Measurements from ENCODE around the gene CACNA1C.

Gene CACNA1C

DNA sequence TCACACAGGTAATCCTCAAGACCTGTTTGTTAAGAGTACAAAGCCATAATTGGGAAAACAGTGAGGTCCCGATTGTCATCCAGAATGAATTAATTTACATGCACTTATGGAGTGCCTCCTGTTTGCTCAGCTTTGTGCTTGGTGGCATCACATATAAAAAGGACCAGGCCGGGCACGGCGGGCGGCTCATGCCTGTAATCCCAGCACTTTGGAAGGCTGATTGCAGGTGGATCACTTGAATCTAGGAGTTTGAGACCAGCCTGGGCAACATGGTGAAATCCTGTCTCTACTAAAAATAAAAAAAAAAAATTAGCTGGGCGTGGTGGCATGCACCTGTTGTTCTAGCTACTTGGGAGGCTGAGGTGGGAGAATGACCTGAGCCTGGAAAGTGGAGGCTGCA, 247.4 kb downstream of the CACNA1C start:
- Histone ChIP-seq H3K4me2 (ENCODE audit: insufficient read depth, low read length) (no peak overlapping the region), H4K20me1 (ENCODE audit: insufficient read depth, low read length) (0 out of 2 replicates have a peak, but pooled peaks cover 3% of the 10 kb centered on the region), H2AFZ (ENCODE audit: low read depth, low read length) (no peak overlapping the region), H3K9me3 (ENCODE audit: insufficient read depth, low read length, severe bottlenecking) (no peaks in the 10 kb centered on the region), H3K27me3 (ENCODE audit: insufficient read depth, low read length, poor library complexity) (peaks cover 6% of the 10 kb centered on the region), H3K27ac (ENCODE audit: low read length) (no peak overlapping the region), H3K4me3 (ENCODE audit: low read depth in 1 of 2, low read length in 2 of 2) (no peak overlapping the region), H3K79me2 (ENCODE audit: insufficient read depth, low read length) (no peaks in the 10 kb centered on the region), H3K9ac (ENCODE audit: low read depth, low read length) (no peak overlapping the region), H3K4me1 (ENCODE audit: insufficient read depth, low read length) (no peaks in the 10 kb centered on the region), H3K36me3 (ENCODE audit: insufficient read depth, low read length) (no peaks in the 10 kb centered on the region)
- no peak for DNase-seq
- TF ChIP-seq EZH2 (IDR thresholded peaks at IDR 0.05; ENCODE audit: borderline replicate concordance, low read depth, low read length, severe bottlenecking), result no peak
- TF ChIP-seq, protein P1, sequence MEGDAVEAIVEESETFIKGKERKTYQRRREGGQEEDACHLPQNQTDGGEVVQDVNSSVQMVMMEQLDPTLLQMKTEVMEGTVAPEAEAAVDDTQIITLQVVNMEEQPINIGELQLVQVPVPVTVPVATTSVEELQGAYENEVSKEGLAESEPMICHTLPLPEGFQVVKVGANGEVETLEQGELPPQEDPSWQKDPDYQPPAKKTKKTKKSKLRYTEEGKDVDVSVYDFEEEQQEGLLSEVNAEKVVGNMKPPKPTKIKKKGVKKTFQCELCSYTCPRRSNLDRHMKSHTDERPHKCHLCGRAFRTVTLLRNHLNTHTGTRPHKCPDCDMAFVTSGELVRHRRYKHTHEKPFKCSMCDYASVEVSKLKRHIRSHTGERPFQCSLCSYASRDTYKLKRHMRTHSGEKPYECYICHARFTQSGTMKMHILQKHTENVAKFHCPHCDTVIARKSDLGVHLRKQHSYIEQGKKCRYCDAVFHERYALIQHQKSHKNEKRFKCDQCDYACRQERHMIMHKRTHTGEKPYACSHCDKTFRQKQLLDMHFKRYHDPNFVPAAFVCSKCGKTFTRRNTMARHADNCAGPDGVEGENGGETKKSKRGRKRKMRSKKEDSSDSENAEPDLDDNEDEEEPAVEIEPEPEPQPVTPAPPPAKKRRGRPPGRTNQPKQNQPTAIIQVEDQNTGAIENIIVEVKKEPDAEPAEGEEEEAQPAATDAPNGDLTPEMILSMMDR (IDR thresholded peaks at IDR 0.05; ENCODE audit: borderline replicate concordance, extremely low read depth, low read length, poor library complexity, severe bottlenecking), result no peak
- ATAC-seq (ENCODE audit: insufficient read depth, low read depth), result no peak

DNA sequence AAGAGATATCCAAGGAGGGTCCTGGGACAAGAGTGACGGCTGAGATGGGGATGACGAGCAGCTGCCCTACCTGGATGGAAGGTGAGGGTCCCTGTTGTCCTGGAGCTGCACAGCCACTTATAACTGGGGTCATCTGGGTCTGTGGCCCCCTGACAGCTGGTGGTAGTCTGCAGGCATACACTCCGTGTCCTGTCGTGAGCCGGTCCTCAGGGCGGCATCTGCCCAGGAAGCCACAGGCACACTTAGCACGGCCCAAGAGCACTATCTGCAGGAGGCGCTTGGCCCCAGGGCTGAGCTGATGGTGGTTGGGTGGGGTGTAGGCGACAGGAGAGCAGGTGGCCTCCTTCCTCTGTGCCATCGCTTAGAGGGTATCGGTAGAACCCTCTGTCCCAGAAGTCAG, 248.1 kb downstream of the CACNA1C start:
- Histone ChIP-seq H3K36me3 (ENCODE audit: insufficient read depth, low read length) (no peaks in the 10 kb centered on the region), H4K20me1 (ENCODE audit: insufficient read depth, low read length) (0 out of 2 replicates have a peak, but pooled peaks cover 3% of the 10 kb centered on the region), H3K9ac (ENCODE audit: low read depth, low read length) (no peak overlapping the region), H3K4me3 (ENCODE audit: low read depth in 1 of 2, low read length in 2 of 2) (no peak overlapping the region), H3K27ac (ENCODE audit: low read length) (no peak overlapping the region), H3K9me3 (ENCODE audit: insufficient read depth, low read length, severe bottlenecking) (no peaks in the 10 kb centered on the region), H3K4me1 (ENCODE audit: insufficient read depth, low read length) (peaks cover 1% of the 10 kb centered on the region; the same call in 1 of the 2 replicates), H3K27me3 (ENCODE audit: insufficient read depth, low read length, poor library complexity) (peaks cover 6% of the 10 kb centered on the region), H3K4me2 (ENCODE audit: insufficient read depth, low read length) (no peak overlapping the region), H3K79me2 (ENCODE audit: insufficient read depth, low read length) (no peaks in the 10 kb centered on the region), H2AFZ (ENCODE audit: low read depth, low read length) (no peak overlapping the region)
- no peak for ATAC-seq (ENCODE audit: insufficient read depth, low read depth)
- DNase-seq, result no peak
- no peak for TF ChIP-seq EZH2 (IDR thresholded peaks at IDR 0.05; ENCODE audit: borderline replicate concordance, low read depth, low read length, severe bottlenecking)
- TF ChIP-seq, protein P1 (IDR thresholded peaks at IDR 0.05; ENCODE audit: borderline replicate concordance, extremely low read depth, low read length, poor library complexity, severe bottlenecking), result no peak

DNA sequence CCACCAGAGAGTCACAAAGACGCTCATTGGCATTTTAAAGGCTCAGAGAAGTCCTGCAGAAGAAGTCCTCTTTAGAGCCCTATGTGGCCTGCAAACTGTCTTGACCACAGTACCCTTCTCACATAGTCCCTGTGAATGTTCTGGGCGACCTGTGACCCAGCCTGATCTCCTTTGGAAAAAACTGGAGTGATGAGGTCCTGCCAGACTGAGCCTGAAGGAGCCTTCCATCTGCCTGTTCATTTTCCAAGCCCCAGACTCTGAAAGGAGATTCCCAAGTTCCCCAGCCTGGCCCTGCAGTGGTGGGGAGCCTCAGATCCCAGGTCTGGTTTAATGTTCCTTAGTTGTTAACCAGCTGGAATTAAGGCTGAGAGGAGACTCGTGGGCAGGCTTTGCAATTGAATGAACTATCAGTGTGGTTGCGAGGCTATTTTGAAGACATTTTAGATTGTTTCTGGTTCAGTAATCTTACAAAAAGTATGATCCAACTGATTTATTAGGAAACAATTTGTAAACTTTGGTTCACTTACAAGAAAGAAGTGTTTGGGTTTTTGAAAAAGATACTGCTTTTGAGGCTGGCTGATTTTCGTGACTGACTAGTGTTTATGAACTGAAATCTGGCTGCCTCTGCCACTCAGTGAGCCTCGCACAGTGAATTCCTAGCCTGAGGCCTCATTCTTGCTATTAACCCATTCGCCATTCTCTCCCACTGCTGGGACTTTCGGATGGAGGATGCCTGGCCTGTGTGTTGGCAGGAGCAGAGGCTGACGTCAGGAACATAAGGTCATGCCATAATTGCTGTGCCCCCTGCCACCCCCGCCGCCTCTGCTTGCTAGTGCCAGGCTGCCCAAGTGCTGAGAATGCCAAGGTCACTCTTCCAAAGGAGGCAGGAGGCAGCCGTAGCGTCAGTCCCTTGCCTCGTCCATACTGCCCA, 249.0 kb downstream of the CACNA1C start:
- Histone ChIP-seq H3K4me2 (ENCODE audit: insufficient read depth, low read length) (no peak overlapping the region), H3K27ac (ENCODE audit: low read length) (no peak overlapping the region), H3K27me3 (ENCODE audit: insufficient read depth, low read length, poor library complexity) (peaks cover 6% of the 10 kb centered on the region), H3K9ac (ENCODE audit: low read depth, low read length) (no peak overlapping the region), H2AFZ (ENCODE audit: low read depth, low read length) (no peak overlapping the region), H3K9me3 (ENCODE audit: insufficient read depth, low read length, severe bottlenecking) (no peaks in the 10 kb centered on the region), H3K4me3 (ENCODE audit: low read depth in 1 of 2, low read length in 2 of 2) (no peak overlapping the region), H3K79me2 (ENCODE audit: insufficient read depth, low read length) (no peaks in the 10 kb centered on the region), H3K36me3 (ENCODE audit: insufficient read depth, low read length) (no peaks in the 10 kb centered on the region), H3K4me1 (ENCODE audit: insufficient read depth, low read length) (peaks cover 7% of the 10 kb centered on the region), H4K20me1 (ENCODE audit: insufficient read depth, low read length) (0 out of 2 replicates have a peak, but pooled peaks cover 3% of the 10 kb centered on the region)
- ATAC-seq (ENCODE audit: insufficient read depth, low read depth), result no peak
- DNase-seq, result no peak
- TF ChIP-seq EZH2 (IDR thresholded peaks at IDR 0.05; ENCODE audit: borderline replicate concordance, low read depth, low read length, severe bottlenecking), result no peak
- TF ChIP-seq, protein P1 (IDR thresholded peaks at IDR 0.05; ENCODE audit: borderline replicate concordance, extremely low read depth, low read length, poor library complexity, severe bottlenecking), result no peak

Data from DND-41 (cell line).